Stimulated activated CD8-positive, alpha-beta memory T cell treated with anti-CD3 and anti-CD28 coated beads, Interleukin-4, amount 100 ng/mL, for 48 hours (primary cell): ENCODE results near the gene MMP25.
A peak's percentile ranks its signal among the peaks of the same experiment; 100 is the strongest.

Experiments
- DNase-seq: peaks from one replicate; pipeline ENCODE4 v3.0.0-alpha.2; 2020

Gene MMP25

GRCh38 chr16:3045758-3046640 lies at the start of gene MMP25:
MMP25 (plus strand) TSS chr16:3046561; CDS start chr16:3046918, 357 bp downstream.
- no peak for DNase-seq

GRCh38 chr16:2999929-3000328 lies 46.4 kb upstream of the MMP25 start:
- DNase-seq = no peak

GRCh38 chr16:3000540-3000939 lies 45.8 kb upstream of the MMP25 start:
- no peak for DNase-seq

- DNase-seq = no peak
Observed at GRCh38 chr16:3001316-3001715, 45.0 kb upstream of the MMP25 start.

GRCh38 chr16:3003582-3004270 lies 42.6 kb upstream of the MMP25 start:
- peak; percentile 97 for DNase-seq

GRCh38 chr16:3004319-3004718 lies 42.0 kb upstream of the MMP25 start:
- DNase-seq = no peak

- DNase-seq = no peak
Observed at GRCh38 chr16:3004781-3005284, 41.5 kb upstream of the MMP25 start.

- DNase-seq = no peak
Observed at GRCh38 chr16:3007059-3007956, 39.1 kb upstream of the MMP25 start.

GRCh38 chr16:3007957-3008689 lies 38.2 kb upstream of the MMP25 start:
- DNase-seq = no peak

GRCh38 chr16:3008690-3009037 lies 37.7 kb upstream of the MMP25 start:
- DNase-seq = no peak

GRCh38 chr16:3009568-3010390 lies 36.6 kb upstream of the MMP25 start:
- DNase-seq = no peak

- no peak for DNase-seq
Observed at GRCh38 chr16:3010510-3010909, 35.9 kb upstream of the MMP25 start.

- DNase-seq = no peak
Observed at GRCh38 chr16:3012246-3012645, 34.1 kb upstream of the MMP25 start.

GRCh38 chr16:3012828-3013420 lies 33.4 kb upstream of the MMP25 start, which contains the start of gene CLDN9:
CLDN9 (plus strand) TSS chr16:3012923; CDS start chr16:3013363, 440 bp downstream.
- no peak for DNase-seq

GRCh38 chr16:3013491-3013951 lies 32.8 kb upstream of the MMP25 start:
- DNase-seq = no peak

- no peak for DNase-seq
Observed at GRCh38 chr16:3013998-3014690, 32.2 kb upstream of the MMP25 start.

GRCh38 chr16:3014971-3015370 lies 31.4 kb upstream of the MMP25 start:
- DNase-seq = no peak

- DNase-seq = no peak
Observed at GRCh38 chr16:3015865-3016521, 30.4 kb upstream of the MMP25 start.

- no peak for DNase-seq
Observed at GRCh38 chr16:3017344-3017743, 29.0 kb upstream of the MMP25 start.
